NCI-H1694 (cell line): ENCODE results near the gene PEX14.
A peak's percentile ranks its signal among the peaks of the same experiment; 100 is the strongest.

Experiments used
- DNase-seq: peaks from one replicate; lab custom pipeline; 2025; lab: John Stamatoyannopoulos, UW

PEX14 gene

DNA sequence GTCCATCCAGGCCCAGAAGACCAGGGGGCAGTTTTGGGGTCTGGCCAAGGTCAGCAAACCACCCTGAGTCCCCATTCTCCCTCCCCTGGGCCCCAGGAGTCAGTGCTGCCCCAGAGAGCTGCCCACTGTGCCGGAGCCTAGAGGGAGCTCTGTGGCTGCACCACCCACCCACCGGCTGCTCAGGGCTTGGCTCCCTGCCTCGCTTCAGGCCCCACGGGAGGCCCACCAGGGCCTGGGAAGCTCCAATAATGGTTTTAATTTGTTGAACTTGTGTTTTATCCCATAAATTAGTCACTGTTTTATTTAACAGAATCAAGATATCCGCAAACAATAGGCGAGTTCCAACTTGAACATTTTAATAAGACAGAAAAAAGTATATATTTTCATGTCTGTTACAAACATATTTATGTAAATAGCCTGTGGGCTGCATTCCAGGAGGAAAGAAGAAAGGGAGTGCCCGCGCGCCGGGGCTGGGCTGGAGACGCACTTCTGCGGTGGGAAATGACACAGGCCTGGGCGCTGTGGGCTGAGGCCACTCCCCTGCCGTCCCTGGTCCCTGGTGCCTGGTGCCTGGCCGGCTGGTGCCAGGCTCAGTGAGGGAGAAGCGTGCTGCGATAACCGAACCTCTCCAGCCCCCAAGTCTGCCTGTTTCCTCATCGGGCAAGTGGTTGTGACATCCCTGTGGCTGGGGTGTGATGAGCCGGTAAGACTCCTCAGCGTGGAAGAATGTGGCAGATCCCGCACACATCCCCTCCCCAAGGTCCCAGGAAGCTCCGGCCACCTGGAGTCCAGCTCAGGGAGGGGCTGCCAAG is 160.5 kb downstream of the PEX14 start:
- DNase-seq, result peak; percentile 71

DNA sequence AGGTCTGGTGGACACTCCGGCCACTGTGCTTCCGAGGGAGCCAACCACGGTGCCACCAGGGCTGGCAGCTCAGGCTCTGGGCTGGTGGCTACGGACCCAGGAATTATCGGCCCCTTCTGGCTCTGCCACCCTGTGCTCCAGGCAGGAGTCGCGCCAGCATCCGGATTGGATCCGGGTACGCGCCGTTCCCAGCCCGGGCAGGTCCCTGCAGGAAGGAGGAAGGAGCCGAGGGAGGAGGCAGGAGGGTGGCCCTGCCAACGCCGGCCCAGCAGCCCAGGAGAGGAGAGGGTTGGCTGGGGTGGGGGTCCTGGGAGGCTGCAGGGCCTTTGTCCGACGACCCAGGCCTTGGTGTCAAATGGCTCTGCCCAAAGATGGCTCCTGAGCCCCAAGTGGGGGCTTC is 161.2 kb downstream of the PEX14 start:
- DNase-seq, result no peak

DNA sequence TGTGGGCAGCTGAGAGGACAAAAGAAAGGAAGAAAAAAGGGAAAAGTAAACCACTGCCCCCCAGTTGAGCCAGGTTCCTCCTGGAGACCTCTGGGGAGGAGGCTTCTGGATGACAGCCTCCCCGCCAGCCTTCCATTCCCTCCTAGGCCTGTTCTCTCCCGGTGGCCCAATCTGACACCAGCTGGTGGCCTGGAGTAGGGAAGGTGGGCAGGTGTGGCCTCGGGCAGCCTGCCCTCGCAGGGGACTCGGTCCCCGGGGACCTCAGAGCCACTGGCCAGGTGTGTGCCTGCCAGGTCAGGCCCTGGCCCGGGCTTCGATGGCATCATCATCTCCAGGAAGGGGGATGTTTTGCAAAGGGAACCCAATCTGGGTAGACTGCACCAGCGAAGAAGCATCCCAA is 162.7 kb downstream of the PEX14 start:
- no peak for DNase-seq

DNA sequence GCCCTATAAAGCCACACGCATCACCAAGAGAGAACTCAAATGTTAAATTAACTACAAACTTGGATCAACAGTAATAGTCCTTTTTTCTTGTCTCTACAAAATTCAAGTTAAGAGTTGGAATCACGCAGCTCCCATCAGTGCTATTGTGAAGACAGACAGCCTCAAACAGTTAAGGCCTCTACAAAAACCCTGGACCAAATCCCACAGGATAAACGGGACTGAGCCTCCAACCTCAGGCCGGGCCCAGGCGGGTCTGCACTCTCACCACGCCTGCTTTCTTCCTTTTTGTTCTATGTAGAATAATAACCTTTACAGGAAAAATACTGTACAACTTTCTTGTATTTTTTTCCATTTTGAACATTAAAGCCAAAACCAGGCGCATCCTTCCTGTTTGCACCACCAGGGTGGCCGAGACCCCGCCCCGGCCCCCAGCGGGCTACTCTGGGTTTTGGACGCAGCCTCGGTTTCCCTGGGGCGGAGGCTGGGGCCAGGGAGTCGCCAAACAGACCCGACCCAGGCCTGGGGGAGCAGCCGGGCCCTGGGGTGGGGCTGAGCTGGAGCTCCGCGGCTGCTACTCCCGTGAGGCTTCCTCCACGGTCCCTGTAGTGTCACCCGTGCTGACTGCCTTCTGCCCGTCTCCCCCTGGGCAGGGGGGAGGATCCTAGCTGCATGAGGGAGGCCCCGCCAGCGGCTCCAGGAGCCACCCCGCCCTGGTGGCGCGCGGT is 163.2 kb downstream of the PEX14 start:
- no peak for DNase-seq

DNA sequence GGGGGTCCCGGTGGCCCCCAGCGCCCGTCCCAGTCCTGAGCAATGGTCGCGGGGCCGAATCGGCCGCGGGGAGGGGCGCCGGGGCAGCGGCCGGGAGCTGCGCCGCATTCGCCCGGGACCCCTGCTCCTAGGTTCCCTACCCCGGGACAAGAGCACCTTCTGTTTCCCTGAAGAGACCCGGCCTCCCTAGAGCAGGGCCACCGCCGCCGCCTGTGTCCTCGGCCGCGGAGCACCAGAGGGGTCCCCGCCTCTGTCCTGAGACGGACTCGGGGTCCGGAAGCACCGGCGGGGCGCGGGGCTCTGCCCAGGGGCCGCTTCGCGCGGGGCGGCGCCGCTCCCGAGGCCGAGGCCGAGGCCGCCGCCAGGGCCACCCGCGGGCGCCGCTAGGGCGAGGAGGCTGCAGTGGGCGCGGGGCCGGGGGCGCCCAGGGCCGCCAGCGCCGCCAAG is 163.8 kb downstream of the PEX14 start:
- DNase-seq, result no peak

DNA sequence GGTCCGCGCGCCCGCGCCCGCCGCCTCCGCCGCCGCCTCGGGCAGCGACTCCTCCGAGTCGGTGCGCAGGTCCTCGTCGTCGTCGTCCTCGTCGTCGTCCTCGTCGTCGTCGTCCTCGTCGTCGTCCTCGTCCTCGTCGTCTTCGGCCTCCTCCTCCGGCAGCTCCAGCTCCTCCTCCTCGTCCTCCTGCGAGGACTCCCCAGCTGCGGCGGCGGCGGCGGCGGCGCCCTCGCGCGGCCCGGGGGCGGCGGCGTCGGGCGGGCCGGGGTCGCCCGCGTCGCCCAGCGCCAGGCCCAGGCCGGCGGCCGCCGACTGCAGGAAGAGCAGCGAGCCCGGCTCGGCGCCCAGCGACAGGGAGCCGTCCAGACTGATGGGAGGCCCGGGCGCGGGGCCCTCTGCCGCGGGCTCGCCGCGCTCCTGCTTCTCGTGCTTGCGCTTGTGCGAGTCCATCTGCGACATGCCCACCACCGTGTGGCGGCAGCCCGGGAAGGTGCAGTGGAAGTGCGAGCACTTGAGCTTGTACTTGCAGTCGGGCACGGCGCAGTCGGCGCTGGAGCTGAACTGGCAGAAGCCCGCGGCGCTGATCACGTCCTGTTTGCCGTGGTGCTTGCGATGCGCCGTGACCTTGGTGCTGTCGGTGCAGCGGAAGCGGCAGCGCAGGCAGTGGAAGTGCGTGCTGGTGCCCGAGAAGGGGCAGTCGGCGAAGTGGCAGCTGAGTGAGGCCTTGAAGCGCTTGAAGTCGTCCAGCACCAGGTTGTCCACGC is 164.4 kb downstream of the PEX14 start:
- no peak for DNase-seq

DNA sequence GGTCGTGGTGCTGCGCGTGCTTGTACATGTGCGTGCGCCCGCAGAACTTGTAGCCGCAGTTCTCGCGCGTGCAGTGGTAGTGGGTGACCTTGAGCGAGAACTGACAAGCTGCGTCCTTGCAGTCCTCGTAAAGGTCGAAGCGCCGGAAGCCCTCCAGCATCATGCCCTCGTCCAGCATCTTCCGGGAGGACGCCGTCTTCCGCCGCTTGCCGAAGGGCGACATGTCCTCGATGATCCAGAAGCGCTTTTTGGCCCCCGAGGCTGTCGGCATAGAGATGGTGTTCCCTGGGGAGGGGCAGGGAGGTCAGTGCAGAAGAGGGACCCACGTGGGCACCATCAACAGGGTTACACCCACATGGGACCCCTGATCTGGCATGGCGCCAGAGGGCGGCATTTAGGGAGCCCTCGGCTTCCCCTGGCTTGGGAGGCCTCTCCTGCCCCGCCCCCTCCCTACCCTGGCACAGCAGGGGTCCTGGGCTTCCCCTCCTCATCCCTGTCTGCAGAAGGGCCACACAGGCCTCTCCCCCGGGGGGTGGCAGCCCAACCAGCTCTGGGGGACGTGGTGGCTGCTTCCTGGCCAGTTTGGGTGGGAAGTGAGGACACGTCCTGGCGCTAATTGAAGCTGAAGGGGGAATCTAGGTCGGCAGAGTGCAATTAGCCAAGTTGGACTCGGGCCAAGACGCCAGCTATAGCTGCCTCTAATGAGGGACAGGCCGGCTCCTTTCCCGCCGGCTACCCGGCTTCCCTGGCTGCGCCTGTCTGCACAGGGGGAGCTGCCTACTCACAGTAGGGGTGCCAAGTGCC is 165.2 kb downstream of the PEX14 start:
- DNase-seq, result peak; percentile 75

DNA sequence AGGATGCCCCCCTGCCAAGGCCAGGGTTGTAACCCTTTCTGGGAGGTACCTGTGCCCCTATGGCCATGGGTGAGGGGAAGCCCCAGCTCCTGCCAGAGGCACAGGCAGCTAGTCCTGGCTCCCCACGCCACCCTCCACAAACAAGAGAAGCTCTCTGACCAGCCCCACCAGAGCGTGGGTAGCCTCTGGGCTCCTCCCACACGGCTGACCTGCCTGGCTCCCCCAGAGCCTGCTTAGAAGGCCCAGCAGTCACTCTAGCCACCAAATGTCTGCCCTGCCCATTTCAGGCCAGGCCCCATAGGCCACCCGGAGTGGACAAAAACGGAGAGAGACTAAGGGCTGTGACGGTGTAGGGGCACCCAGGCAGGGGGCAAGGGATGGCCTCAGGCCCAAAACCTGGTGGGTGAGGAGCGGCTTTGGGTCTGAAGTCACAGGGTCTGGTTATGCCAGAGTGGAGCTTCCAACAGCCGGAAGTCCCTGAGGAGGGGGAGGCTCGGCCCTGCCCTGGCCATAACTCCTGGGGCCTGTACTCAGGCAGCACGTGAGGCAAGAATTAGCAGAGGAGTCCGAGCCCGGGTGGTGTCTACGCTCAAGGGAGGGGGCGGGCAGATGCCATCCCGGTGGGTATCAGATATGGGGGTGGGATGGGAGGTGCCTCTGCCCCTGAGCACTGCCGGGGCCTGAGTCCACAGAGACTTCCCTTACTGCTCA is 166.2 kb downstream of the PEX14 start:
- no peak for DNase-seq

DNA sequence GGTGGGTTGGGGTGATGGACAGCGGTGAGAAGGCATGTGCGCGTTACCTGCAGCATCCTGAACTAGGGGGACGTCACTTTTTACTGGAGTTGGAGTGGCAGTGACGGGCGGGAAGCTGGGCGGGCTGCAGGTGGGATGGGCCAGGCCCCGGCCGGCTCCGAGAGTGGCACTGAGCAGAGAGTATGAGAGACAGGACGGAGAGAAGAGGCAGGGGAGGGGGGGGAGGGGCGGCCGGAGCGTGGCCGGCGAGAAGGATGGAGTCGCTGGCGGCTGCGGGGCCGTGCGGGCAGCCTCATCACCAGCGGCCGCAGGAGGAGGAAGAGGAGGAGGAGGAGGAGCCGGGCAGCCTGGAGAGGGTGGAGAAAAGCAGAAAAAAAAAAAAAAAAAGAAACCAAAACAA is 167.2 kb downstream of the PEX14 start:
- no peak for DNase-seq

DNA sequence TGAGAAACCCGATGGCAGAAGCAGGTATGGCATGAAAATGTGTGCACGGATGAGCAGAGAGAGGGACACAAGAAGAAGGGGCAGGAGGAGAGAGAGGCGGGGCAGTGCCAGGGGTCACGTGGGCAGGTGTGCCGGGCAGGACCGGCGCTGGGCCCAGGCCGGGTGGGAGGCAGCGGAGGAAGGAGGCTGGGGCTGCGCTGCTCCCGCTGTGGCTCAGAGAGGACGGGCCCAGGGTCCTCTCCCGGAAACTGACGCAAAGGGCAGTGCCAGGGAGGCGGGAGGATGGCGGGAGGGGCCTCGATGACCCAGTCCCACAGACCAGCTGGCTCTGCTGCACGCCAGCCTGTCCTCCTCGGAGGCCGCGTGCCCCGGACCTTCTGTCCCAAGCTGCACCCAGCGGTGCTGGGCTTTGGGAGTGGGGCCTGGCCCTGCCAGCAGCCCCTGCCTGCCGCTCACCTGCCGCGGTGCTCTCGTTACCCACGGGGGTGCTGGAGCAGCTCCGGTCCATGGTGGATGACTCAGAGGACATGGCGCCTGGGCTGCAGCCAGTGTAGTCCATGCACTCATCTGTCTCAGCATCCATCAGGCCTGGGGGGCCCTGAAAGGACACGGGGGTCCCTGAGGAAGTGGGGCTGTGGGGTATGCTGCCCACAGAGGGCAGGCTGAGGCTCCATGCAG is 167.8 kb downstream of the PEX14 start:
- DNase-seq, result no peak

DNA sequence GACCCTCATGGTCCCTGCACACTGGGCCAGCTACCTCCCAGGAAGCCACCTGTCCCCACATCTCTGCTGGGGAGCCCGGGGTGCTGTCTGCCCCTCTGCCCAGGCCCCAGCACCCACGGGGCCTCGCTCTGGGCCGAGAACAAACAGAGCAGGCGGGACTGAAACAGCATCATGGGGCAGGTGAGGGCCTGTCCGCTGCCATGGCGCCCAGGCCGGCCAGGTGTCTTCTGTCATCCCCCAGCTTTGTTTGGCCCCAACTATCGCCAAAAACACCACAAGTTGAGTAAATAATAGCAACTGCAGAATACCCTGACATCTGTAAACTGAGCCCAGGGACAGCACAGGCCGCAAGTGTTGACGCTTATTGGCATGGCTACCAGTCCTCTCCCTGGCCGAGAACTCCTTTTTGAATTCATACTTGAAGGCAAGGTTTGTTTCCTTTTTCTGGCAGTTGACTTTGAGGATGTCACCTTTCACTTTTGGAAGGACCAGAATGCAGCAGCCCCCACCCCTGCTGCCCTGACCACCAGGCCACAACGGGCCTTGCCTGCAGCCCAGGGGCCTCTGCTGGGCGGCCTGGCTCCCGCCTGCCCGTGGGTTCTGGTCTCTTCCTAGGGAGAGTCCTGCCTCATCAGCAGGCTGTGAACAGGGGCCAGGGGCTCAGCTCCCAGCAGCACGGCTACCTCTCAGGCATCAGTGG is 169.0 kb downstream of the PEX14 start:
- no peak for DNase-seq

DNA sequence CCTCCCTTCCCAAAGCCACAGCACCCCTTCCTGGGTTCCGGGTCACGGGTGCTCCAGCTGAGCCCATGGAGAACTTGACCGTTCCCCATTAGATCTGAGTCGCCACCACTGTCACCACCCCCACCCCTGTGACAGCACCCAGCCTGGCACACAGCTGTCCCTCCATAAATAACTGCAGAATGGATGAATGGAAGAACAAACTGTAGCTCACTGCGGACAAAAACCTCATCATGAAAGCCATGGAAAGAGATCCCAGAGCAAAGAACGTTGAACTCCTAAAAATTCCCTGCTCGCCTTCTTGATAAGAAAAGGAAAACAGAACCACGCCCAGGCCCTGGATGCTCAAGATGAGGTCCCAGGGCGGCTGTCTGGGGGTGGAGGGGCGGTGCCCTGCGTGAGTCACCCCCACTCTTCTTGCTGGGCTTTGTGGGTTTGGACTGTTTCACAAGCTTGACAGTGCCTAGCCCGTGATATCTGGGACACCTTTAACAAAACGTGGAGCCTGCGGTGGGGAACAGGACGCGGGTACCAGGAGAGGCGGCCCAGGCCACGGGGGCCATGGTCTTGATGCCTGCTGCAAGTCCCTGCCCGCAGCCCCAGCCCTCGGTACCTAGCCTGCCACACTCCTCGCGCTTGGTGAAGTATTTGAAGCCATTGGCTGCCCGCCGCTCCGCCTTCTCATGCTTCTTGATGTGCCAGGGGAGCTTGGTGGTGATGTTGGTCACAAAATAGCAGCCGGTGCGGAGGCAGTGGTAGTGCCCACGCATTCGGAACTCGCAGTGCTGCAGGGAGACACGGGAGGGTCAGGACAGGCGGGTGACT is 169.8 kb downstream of the PEX14 start:
- no peak for DNase-seq

DNA sequence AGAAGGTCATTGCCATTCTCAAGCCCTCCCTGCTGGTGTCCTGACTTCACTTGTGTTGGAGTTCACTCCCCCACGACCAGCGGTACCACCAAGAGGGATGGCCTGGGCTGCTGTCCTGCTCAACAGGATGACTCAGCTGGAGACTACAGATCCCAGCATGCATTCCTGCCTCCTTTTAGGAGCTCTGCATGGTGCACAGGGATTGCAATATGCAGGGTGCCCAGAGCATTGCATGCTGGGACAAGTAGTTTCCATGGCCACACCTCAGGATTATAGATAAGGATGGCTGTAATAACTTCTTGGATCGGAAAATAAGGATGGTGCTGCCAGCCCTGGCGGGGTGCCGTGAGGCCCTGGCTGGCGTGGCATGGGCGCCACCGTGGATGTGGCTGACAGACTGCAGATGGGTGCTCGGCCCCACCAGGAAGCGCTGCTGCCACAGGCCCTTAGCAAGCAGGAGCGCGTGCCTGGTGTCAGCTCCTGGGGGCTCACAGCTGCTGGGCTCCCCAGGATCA is 171.7 kb downstream of the PEX14 start:
- DNase-seq, result peak; percentile 15

DNA sequence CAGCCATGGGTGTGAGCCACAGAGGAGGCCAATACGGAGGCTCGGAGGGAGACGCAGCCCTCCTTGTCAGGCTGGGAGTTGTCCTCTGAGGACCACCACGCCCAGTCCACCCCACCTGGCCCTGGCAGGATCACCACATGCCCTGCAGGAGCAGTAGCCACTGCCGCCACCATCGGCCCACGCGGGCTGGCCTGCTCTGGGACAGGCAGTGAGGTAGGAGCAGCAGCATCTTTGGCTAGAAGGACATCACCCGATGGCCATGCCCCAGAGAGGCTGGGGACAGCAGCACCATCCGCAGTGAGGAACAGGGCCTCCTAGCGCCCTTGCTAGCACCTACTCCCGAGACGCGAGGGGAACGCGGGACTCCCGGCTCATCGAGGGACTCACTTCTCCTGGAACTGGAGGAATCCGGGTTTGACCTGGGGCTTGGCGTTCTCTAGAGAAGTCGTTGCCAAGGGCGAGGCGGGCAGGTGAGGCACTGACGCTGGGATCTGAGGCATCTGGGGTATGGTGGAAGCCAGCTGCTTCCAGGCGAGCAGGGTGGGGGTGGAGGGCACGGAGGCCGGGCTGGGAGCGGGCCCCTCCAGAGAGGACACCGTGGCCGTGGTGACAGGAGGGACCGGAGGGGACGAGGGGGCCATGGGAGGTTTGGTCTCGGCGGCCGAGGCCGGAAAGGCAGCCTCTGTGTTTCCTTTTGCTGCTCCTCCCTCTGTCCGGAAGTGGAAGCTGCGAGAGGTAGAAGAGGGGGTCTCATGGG is 172.8 kb downstream of the PEX14 start:
- no peak for DNase-seq

DNA sequence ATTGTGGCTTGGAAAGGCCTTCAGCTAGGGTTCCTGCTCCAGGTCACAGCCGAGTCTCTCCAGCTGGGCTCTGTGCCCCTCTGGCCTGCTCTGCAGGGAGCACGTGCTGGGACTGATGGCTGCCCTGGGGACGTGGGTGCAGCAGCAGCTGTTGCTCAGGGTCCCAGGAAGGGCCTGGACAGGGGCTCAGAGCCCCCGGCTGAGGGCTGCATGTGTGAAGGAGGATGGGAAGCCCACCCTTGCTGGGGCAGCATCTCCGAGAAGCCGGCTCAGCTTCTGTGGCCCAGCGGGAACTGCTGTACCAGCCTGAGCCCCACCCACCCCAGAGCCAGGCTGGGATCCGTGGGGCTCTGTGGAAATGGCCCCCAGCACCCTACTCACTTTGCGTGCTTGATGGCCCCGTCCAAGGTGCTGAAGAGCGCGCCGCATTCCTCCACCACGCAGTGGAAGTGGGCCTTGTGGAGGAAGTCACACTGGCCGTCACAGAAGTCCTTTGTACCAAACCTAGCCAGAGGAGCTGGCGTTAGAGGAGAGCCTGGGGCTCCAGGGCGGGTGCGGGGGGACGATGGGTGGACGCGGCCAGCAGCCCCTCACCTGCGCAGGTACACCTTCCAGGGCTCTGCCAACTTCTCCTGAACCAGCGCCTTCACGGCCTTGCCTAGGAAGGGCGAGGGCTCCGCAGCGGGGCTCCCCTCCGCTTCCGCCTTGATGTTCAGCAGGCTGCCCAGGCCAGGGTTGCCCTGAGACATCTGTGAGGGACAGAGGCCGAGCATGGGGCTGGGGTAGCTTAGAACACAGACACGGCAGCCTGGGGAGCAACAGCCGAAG is 174.2 kb downstream of the PEX14 start:
- DNase-seq, result no peak

DNA sequence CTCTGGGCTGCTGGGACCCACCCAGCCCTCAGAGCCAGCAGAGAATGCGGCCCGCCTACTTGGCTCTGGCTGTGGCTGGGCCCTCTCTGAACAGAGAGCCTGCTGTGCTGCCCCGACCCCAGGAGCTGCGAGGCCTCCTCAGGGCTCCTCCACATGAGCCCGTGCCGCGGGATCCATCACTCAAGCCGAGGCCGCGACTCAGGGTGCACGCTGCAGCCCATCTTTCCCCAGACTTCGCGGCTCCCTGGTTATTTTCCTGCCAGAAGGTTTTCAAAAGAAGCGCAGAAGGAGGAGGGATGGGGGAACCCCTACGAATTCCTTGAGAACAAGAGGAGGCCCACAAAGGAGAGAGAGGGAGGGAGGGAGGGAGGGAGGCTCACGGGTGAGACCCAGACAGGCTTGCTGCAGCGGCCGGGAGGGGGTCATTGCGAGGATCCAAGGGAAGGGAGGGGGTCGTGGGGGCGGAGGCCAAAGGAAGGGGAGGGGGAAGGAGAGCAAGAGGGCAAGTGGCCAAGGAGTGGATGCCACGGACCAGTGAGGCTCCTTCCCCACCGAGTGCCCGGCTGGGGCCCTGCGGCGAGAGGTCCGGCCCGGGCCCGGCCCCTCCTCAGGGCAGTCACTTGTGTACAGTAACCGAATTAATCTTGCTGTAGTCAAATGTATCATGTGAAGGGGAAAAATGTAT is 174.9 kb downstream of the PEX14 start:
- no peak for DNase-seq
